GM12892 (cell line): ENCODE measurements around the gene C16orf87.

ENCODE experiments used
- POLR2A ChIP-seq: IDR thresholded peaks from 2 replicates; pipeline ENCODE4 v1.6.1; 2011; ENCODE audit warnings: low read depth, low read length, control low read depth
- TAF1 ChIP-seq: IDR thresholded peaks from 2 replicates; pipeline ENCODE4 v1.6.1; 2011; ENCODE audit warnings: low read depth, mild to moderate bottlenecking, control low read depth, low read length, borderline replicate concordance

GRCh38 chr16:46759309-46759708 is 71.7 kb downstream of the C16orf87 start:
- TF ChIP-seq POLR2A (no peak), TAF1 (no peak)
